H1 (cell line): Measurements from ENCODE around the gene ENOX2. TPM values are rescaled to one million over a fixed set of nuclear protein-coding genes. Genes with fewer than 3 reads are reported as not detected.

ENCODE experiments used
- CTCF ChIA-PET: fragments of 300-600 bp; sonication (Branson Sonifier 250); formaldehyde crosslinking; loops from one replicate; lab custom pipeline; 2021; ENCODE audit not compliant: partially characterized antibody; lab: Charles Lee
- POLR2A ChIA-PET: fragments of 300-600 bp; sonication (Branson Sonifier 250); formaldehyde crosslinking; loops from one replicate; lab custom pipeline; 2021; ENCODE audit warnings: inconsistent platforms; ENCODE audit not compliant: partially characterized antibody; lab: Charles Lee
- DNase-seq, 2 experiments: peaks; one replicate each; pipeline versions ENCODE4 v3.0.0 to v3.0.0-alpha.2; 2010 to 2022; ENCODE audit warnings: low spot score in 2 of 2, low read depth in 1 of 2, mixed read lengths in 1 of 2
- FAIRE-seq: peaks from 2 replicates; lab custom pipeline; 2011; peaks lifted over from hg19 to GRCh38; lab: Jason Lieb, UNC
- H2AFZ ChIP-seq: 2 replicates; pipeline ENCODE4 v1.8.1; 2012; ENCODE audit warnings: low read length, inconsistent platforms
- H2AK5ac ChIP-seq: 2 replicates; pipeline ENCODE4 v1.6.1; 2013; ENCODE audit warnings: low read depth, low read length
- H2BK120ac ChIP-seq: replicated peaks from 2 replicates; pipeline ENCODE3; 2013; ENCODE audit warnings: low read depth, low read length, inconsistent platforms
- H2BK12ac ChIP-seq: 2 replicates; pipeline ENCODE4 v1.6.1; 2013; ENCODE audit warnings: low read depth, low read length
- H2BK15ac ChIP-seq: 2 replicates; pipeline ENCODE4 v1.6.1; 2013; ENCODE audit warnings: low read length
- H2BK20ac ChIP-seq: 2 replicates; pipeline ENCODE4 v1.6.1; 2013; ENCODE audit warnings: low read length
- H2BK5ac ChIP-seq: 2 replicates; pipeline ENCODE4 v1.6.1; 2013; ENCODE audit warnings: low read depth, low read length
- H3K14ac ChIP-seq: 2 replicates; pipeline ENCODE4 v1.6.1; 2013; ENCODE audit warnings: inconsistent platforms; ENCODE audit not compliant: insufficient read length
- H3K18ac ChIP-seq: 2 replicates; pipeline ENCODE4 v1.6.1; 2013; ENCODE audit warnings: low read length; ENCODE audit errors: extremely low read depth
- H3K23ac ChIP-seq: 2 replicates; pipeline ENCODE4 v1.6.1; 2013; ENCODE audit warnings: inconsistent platforms; ENCODE audit not compliant: insufficient read length
- H3K23me2 ChIP-seq: 2 replicates; pipeline ENCODE4 v1.6.1; 2013; ENCODE audit warnings: low read depth, low read length
- H3K27ac ChIP-seq: 2 replicates; pipeline ENCODE4 v1.6.1; 2011; ENCODE audit warnings: low read depth, low read length, inconsistent platforms
- H3K27me3 ChIP-seq, 4 experiments: replicated peaks in 1 of 4; 1 replicate in 1 of 4; 2 replicates in 3 of 4; pipeline versions ENCODE4 v1.6.1 to v1.8.1; 2011 to 2013; ENCODE audit warnings: low read length in 3 of 4, mild to moderate bottlenecking in 3 of 4, inconsistent platforms in 2 of 4, mixed read lengths in 2 of 4, moderate library complexity in 1 of 4; ENCODE audit not compliant: control insufficient read depth in 3 of 4, insufficient read depth in 3 of 4; ENCODE audit errors: extremely low read depth in 1 of 4
- H3K36me3 ChIP-seq, 4 experiments: 2 replicates each; pipeline versions ENCODE4 v1.6.1 to v1.8.1; 2011 to 2013; ENCODE audit warnings: mild to moderate bottlenecking in 4 of 4, low read length in 3 of 4, moderate library complexity in 2 of 4, control low read depth in 1 of 4, inconsistent platforms in 1 of 4; ENCODE audit not compliant: insufficient read depth in 4 of 4, control insufficient read depth in 2 of 4
- H3K4ac ChIP-seq: replicated peaks from 2 replicates; pipeline ENCODE3; 2013; ENCODE audit warnings: low read length, low read depth, mixed read lengths, inconsistent platforms; ENCODE audit not compliant: insufficient read length
- H3K4me1 ChIP-seq, 4 experiments: replicated peaks in 1 of 4; 1 replicate in 1 of 4; 2 replicates in 3 of 4; pipeline versions ENCODE4 v1.6.1 to v1.8.1; 2011 to 2013; ENCODE audit warnings: low read length in 3 of 4, inconsistent platforms in 2 of 4, mixed read lengths in 1 of 4; ENCODE audit not compliant: insufficient read depth in 4 of 4, control insufficient read depth in 3 of 4
- H3K4me2 ChIP-seq, 2 experiments: 2 replicates each; pipeline versions ENCODE4 v1.6.1 to v1.8.1; 2011 to 2013; ENCODE audit warnings: low read depth in 2 of 2, low read length in 2 of 2, control low read depth in 1 of 2, inconsistent platforms in 1 of 2, mild to moderate bottlenecking in 1 of 2; ENCODE audit not compliant: insufficient read depth in 1 of 2
- H3K4me3 ChIP-seq, 4 experiments: fragments of 200-600, 300-600 bp in 1 of 4; sonication (generic), shearing (Covaris generic), sonication (Bioruptor Twin) in 1 of 4; 2 replicates each; pipeline versions ENCODE4 v1.5.1 to v1.8.1; 2011 to 2016; ENCODE audit warnings: low read length in 4 of 4, low read depth in 3 of 4, control low read depth in 2 of 4, inconsistent platforms in 2 of 4, mild to moderate bottlenecking in 2 of 4, mixed read lengths in 1 of 4, moderate library complexity in 1 of 4; ENCODE audit not compliant: insufficient read depth in 2 of 4; ENCODE audit errors: extremely low read depth in 1 of 4
- H3K56ac ChIP-seq: replicated peaks from 2 replicates; pipeline ENCODE3; 2013; ENCODE audit warnings: low read depth, mild to moderate bottlenecking, mixed read lengths, low read length, inconsistent platforms; ENCODE audit not compliant: insufficient read length
- H3K79me1 ChIP-seq: 2 replicates; pipeline ENCODE4 v1.6.1; 2013; ENCODE audit warnings: low read depth, low read length, control low read depth
- H3K79me2 ChIP-seq, 2 experiments: 2 replicates each; pipeline versions ENCODE4 v1.6.1 to v1.8.1; 2012 to 2013; ENCODE audit warnings: low read length in 2 of 2, mild to moderate bottlenecking in 2 of 2, inconsistent platforms in 1 of 2; ENCODE audit not compliant: insufficient read depth in 2 of 2, control insufficient read depth in 1 of 2
- H3K9ac ChIP-seq, 4 experiments: replicated peaks in 1 of 4; 1 replicate in 1 of 4; 2 replicates in 3 of 4; pipeline versions ENCODE4 v1.6.1 to v1.8.1; 2011 to 2013; ENCODE audit warnings: low read depth in 3 of 4, low read length in 3 of 4, control low read depth in 2 of 4, mild to moderate bottlenecking in 2 of 4, moderate library complexity in 2 of 4, inconsistent platforms in 1 of 4; ENCODE audit errors: extremely low read depth in 1 of 4
- H3K9me3 ChIP-seq, 2 experiments: 2 replicates each; pipeline versions ENCODE4 v1.6.1 to v1.8.1; 2012 to 2013; ENCODE audit warnings: mild to moderate bottlenecking in 2 of 2, moderate library complexity in 2 of 2, control low read depth in 1 of 2, inconsistent platforms in 1 of 2, low read depth in 1 of 2, low read length in 1 of 2, mixed read lengths in 1 of 2; ENCODE audit not compliant: insufficient read depth in 2 of 2
- H4K20me1 ChIP-seq, 2 experiments: replicated peaks in 1 of 2; 2 replicates each; pipeline versions ENCODE3 to v1.8.1; 2011 to 2013; ENCODE audit warnings: inconsistent platforms in 2 of 2, low read length in 2 of 2, mild to moderate bottlenecking in 1 of 2; ENCODE audit not compliant: insufficient read depth in 2 of 2, control insufficient read depth in 1 of 2
- H4K5ac ChIP-seq: 2 replicates; pipeline ENCODE4 v1.6.1; 2013; ENCODE audit warnings: low read length, low read depth, mixed read lengths, inconsistent platforms; ENCODE audit not compliant: insufficient read length
- H4K8ac ChIP-seq: 2 replicates; pipeline ENCODE4 v1.8.0; 2013; ENCODE audit warnings: mild to moderate bottlenecking, moderate library complexity, low read length, inconsistent platforms; ENCODE audit not compliant: insufficient read depth; ENCODE audit errors: extremely low read depth
- H4K91ac ChIP-seq: replicated peaks from 2 replicates; pipeline ENCODE3; 2013; ENCODE audit warnings: low read length, mixed read lengths, inconsistent platforms; ENCODE audit not compliant: insufficient read length
- CTCF ChIP-seq, 3 experiments: IDR thresholded peaks; 1 replicate in 2 of 3; 2 replicates in 1 of 3; pipeline versions ENCODE4 v1.5.1 to v1.6.1; 2011; ENCODE audit warnings: low read length in 3 of 3, mild to moderate bottlenecking in 3 of 3, inconsistent platforms in 2 of 3, low read depth in 1 of 3, moderate library complexity in 1 of 3; ENCODE audit not compliant: insufficient read depth in 1 of 3; ENCODE audit errors: control extremely low read depth in 1 of 3
- E2F6 ChIP-seq: IDR thresholded peaks from 2 replicates; pipeline ENCODE4 v1.6.1; 2012; ENCODE audit warnings: inconsistent platforms
- EGR1 ChIP-seq: IDR thresholded peaks from 2 replicates; pipeline ENCODE4 v1.6.1; 2011; ENCODE audit warnings: low read depth, low read length, borderline replicate concordance
- EP300 ChIP-seq, 2 experiments: IDR thresholded peaks; 1 replicate in 1 of 2; 2 replicates in 1 of 2; pipeline ENCODE4 v1.6.1; 2011 to 2012; ENCODE audit warnings: low read depth in 2 of 2, low read length in 2 of 2, mild to moderate bottlenecking in 2 of 2, borderline replicate concordance in 1 of 2, inconsistent platforms in 1 of 2, moderate library complexity in 1 of 2
- KDM4A ChIP-seq: IDR thresholded peaks from one replicate; pipeline ENCODE4 v1.7.1; 2012; ENCODE audit warnings: low read depth, mild to moderate bottlenecking, moderate library complexity, low read length, inconsistent platforms; ENCODE audit not compliant: severe bottlenecking
- RBBP5 ChIP-seq: IDR thresholded peaks from 2 replicates; pipeline ENCODE4 v1.7.1; 2012; ENCODE audit warnings: low read depth, mild to moderate bottlenecking, inconsistent platforms, low read length, moderate library complexity, borderline replicate concordance
- SIN3A ChIP-seq, 2 experiments: IDR thresholded peaks in 1 of 2; conservative IDR thresholded peaks in 1 of 2; 2 replicates each; pipeline ENCODE4 v1.6.1; 2011 to 2012; ENCODE audit warnings: low read length in 2 of 2, improper control_type of control experiment in 1 of 2, low read depth in 1 of 2, mild to moderate bottlenecking in 1 of 2
- SIX5 ChIP-seq: IDR thresholded peaks from 2 replicates; pipeline ENCODE4 v1.6.1; 2011; ENCODE audit warnings: mild to moderate bottlenecking, low read depth, low read length
- WGBS, 2 experiments: shearing (Covaris generic) in 1 of 2; methylation state at CpG; one replicate each; pipeline versions ENCODE4 v1.1.6 to v1.1.7; 2013 to 2015; ENCODE audit warnings: low lambda C conversion rate in 2 of 2, mixed read lengths in 2 of 2, inconsistent platforms in 1 of 2, low coverage in 1 of 2, missing lambda C conversion rate in 1 of 2; ENCODE audit not compliant: insufficient replicate concordance in 2 of 2, insufficient coverage in 1 of 2, insufficient read length in 1 of 2; ENCODE audit errors: extremely low coverage in 1 of 2, missing lambda C conversion rate in 1 of 2; 5-methylcytosine and 5-hydroxymethylcytosine counted together
- polyA plus RNA-seq, 7 experiments: library from polyadenylated mRNA; depleted of rRNA in 3 of 7; stranded (reverse) in 5 of 7; unstranded in 2 of 7; fragments of >200 nt in 5 of 7; fragments of 200-250 nt in 2 of 7; gene quantifications; 1 replicate in 5 of 7; 2 replicates in 1 of 7; 4 replicates in 1 of 7; pipeline versions ENCODE4 v1.2.1 to v1.2.3, GENCODE V29; 2011 to 2013; ENCODE audit warnings: missing spikeins in 2 of 7, mixed read lengths in 2 of 7
- total RNA-seq: library from RNA; stranded (reverse); fragmentation: NEBNext Ultra II Directional; extraction: Animal tissue kit (Norgen Biotek cat#: 25700); gene quantifications from 2 replicates; pipeline ENCODE4 v1.2.1, GENCODE V29; 2021

The ENOX2 gene
- total and polyA plus RNA-seq, 2 of the 8 experiments (the other 6 are each of a cell fraction or from before 2014, with no cell fraction given) = 4.5 to 12.3 TPM

- no peak overlapping the region for H3K27ac ChIP-seq
- DNase-seq = no peak
- no peak overlapping the region for H3K14ac ChIP-seq
- no peak overlapping the region for H3K4ac ChIP-seq
- H4K5ac ChIP-seq = no peak overlapping the region
- H4K91ac ChIP-seq = no peak overlapping the region
- no peaks in the 10 kb centered on the region for H3K36me3 ChIP-seq
- CTCF ChIA-PET = no interaction called here
- no peak for TF ChIP-seq RBBP5
- no peak for TF ChIP-seq SIX5
- no peak for TF ChIP-seq EP300 (IDR thresholded peaks at IDR 0.05; ENCODE audit: borderline replicate concordance in 1 of 2, low read depth in 2 of 2, low read length in 2 of 2)
- TF ChIP-seq E2F6 = no peak
- TF ChIP-seq EGR1 = no peak
- TF ChIP-seq SIN3A (conservative IDR thresholded peaks at IDR 0.05 in 1 of 2, IDR thresholded peaks at IDR 0.05 in 1 of 2; ENCODE audit: low read depth in 1 of 2, low read length in 2 of 2) = no peak
- no peak for TF ChIP-seq KDM4A
- TF ChIP-seq CTCF (IDR thresholded peaks at IDR 0.05; ENCODE audit: control extremely low read depth in 1 of 3, insufficient read depth in 1 of 3, low read depth in 1 of 3, low read length in 3 of 3) = no peak
- TF ChIP-seq, all 59 proteins: peak for 0
- POLR2A ChIA-PET = no interaction called here
- Histone ChIP-seq H3K4me2 (no peak overlapping the region), H2BK5ac (no peak overlapping the region), H3K56ac (no peak overlapping the region), H3K9ac (no peak overlapping the region), H2BK20ac (no peak overlapping the region), H2AK5ac (no peak overlapping the region), H2BK15ac (no peak overlapping the region), H3K79me1 (no peaks in the 10 kb centered on the region), H3K4me1 (peaks cover 0 to 3% (median 0%) of the 10 kb centered on the region in 4 experiments; a peak in 1 of 7 replicates), H3K9me3 (no peaks in the 10 kb centered on the region), H3K23ac (no peak overlapping the region), H3K79me2 (no peaks in the 10 kb centered on the region), H3K27me3 (no peaks in the 10 kb centered on the region), H2AFZ (no peak overlapping the region), H3K18ac (no peak overlapping the region), H3K23me2 (no peaks in the 10 kb centered on the region), H4K20me1 (no peaks in the 10 kb centered on the region), H2BK12ac (no peak overlapping the region), H2BK120ac (no peak overlapping the region), H4K8ac (no peak overlapping the region), H3K4me3 (no peak overlapping the region)
- 89% methylated on average over 2 of the region's 2 CpGs; no CpG with 5 or more reads in 1 of the 2 experiments for WGBS, 2 experiments
- no peak for FAIRE-seq
Measured at GRCh38 chrX:130694983-130695382, 208.0 kb downstream of the ENOX2 start.
